Panc1 (cell line): Measurements from ENCODE around the gene NOTCH1. TPM values are rescaled to one million over a fixed set of nuclear protein-coding genes. Genes with fewer than 3 reads are reported as not detected.

ENCODE experiments used
- ATAC-seq: fragments of 200-7000 bp; cut with Tn5 transposase; 2 replicates; pipeline ENCODE4 v1.9.1; 2020; ENCODE audit warnings: mild to moderate bottlenecking, moderate library complexity
- BruUV-seq: library from RNA; stranded (reverse); fragments of 400-500 nt; replicated peaks from 2 replicates; lab custom pipeline; 2021; lab: Mats Ljungman, UMichigan
- CTCF ChIA-PET: fragments of 300-600 bp; sonication (Branson Sonifier 250); formaldehyde crosslinking; loops from one replicate; lab custom pipeline; 2022; ENCODE audit warnings: antibody characterized with exemption; lab: Charles Lee
- POLR2A ChIA-PET: fragments of 300-600 bp; sonication (Branson Sonifier 250); formaldehyde crosslinking; loops from one replicate; lab custom pipeline; 2022; ENCODE audit warnings: antibody characterized with exemption; lab: Charles Lee
- DNase-seq: peaks from one replicate; pipeline ENCODE4 v3.0.0-alpha.2; 2010; ENCODE audit warnings: low read depth, low spot score
- H3K27ac ChIP-seq: 2 replicates; pipeline ENCODE4 v1.5.1; 2011; ENCODE audit warnings: mild to moderate bottlenecking, low read length, inconsistent platforms
- H3K27me3 ChIP-seq: fragments of 200-500 bp; sonication (Bioruptor generic); 2 replicates; pipeline ENCODE4 v1.6.0; 2014; ENCODE audit warnings: low read length, inconsistent platforms; ENCODE audit not compliant: control insufficient read depth, insufficient read depth
- H3K36me3 ChIP-seq: fragments of 200-500 bp; sonication (Bioruptor generic); 2 replicates; pipeline ENCODE4 v1.5.1; 2014; ENCODE audit warnings: inconsistent platforms, mild to moderate bottlenecking, low read length, moderate library complexity; ENCODE audit not compliant: control insufficient read depth, insufficient read depth
- H3K4me1 ChIP-seq: 2 replicates; pipeline ENCODE4 v1.5.1; 2011; ENCODE audit warnings: inconsistent platforms, mild to moderate bottlenecking, low read length, moderate library complexity; ENCODE audit not compliant: control insufficient read depth, insufficient read depth
- H3K4me3 ChIP-seq, 2 experiments: 2 replicates each; pipeline ENCODE4 v1.5.1; 2011 to 2012; ENCODE audit warnings: low read depth in 2 of 2, low read length in 2 of 2, mild to moderate bottlenecking in 2 of 2, inconsistent platforms in 1 of 2, moderate library complexity in 1 of 2
- H3K9me3 ChIP-seq: fragments of 200-500 bp; sonication (Bioruptor generic); 2 replicates; pipeline ENCODE4 v1.5.1; 2014; ENCODE audit warnings: low read depth, mild to moderate bottlenecking, inconsistent platforms, low read length, moderate library complexity; ENCODE audit not compliant: control insufficient read depth, insufficient read depth
- CTCF ChIP-seq: fragments of 450-650 bp; IDR thresholded peaks from 2 replicates; pipeline ENCODE4 v1.5.1; 2017; ENCODE audit warnings: mild to moderate bottlenecking
- POLR2AphosphoS5 ChIP-seq: IDR thresholded peaks from 2 replicates; pipeline ENCODE4 v1.6.1; 2012; ENCODE audit warnings: mild to moderate bottlenecking, low read depth, low read length, moderate library complexity
- REST ChIP-seq, 2 experiments: IDR thresholded peaks; 2 replicates each; pipeline ENCODE4 v1.6.1; 2011 to 2012; ENCODE audit warnings: low read depth in 2 of 2, control low read depth in 1 of 2, low read length in 1 of 2, mild to moderate bottlenecking in 1 of 2, moderate library complexity in 1 of 2; ENCODE audit not compliant: insufficient read depth in 1 of 2
- SIN3A ChIP-seq: IDR thresholded peaks from 2 replicates; pipeline ENCODE4 v1.6.1; 2012; ENCODE audit warnings: low read depth, mild to moderate bottlenecking, low read length, moderate library complexity, borderline replicate concordance; ENCODE audit not compliant: insufficient read depth
- TCF7L2 ChIP-seq: IDR thresholded peaks from 2 replicates; pipeline ENCODE4 v1.6.1; 2011; ENCODE audit warnings: mild to moderate bottlenecking, low read depth, low read length, inconsistent platforms
- in situ Hi-C: cut with HindIII; loops from 2 replicates; pipeline ENCODE4 v1.10.0; 2016; ENCODE audit warnings: low sequenced_read_pairs, low pct_unique_long_range_greater_than_20kb
- intact Hi-C: fragments of 100-400 bp; cut with micrococcal nuclease; formaldehyde crosslinking; loops from one replicate; pipeline ENCODE4 v1.10.0; 2022; ENCODE audit not compliant: unreplicated experiment
- total RNA-seq: library from RNA; stranded (reverse); gene quantifications from one replicate; pipeline ENCODE4 v1.2.1, GENCODE V29; 2021; ENCODE audit not compliant: unreplicated experiment

The NOTCH1 gene
- total RNA-seq, 1 experiment from 2014 or later = 13.4 TPM

GRCh38 chr9:136525207-136525606 is 20.6 kb downstream of the NOTCH1 start:
- no TSS peak for BruUV-seq
- no peaks in the 10 kb centered on the region for H3K36me3 ChIP-seq
- H3K4me3 ChIP-seq = no peak overlapping the region
- no peaks in the 10 kb centered on the region for H3K9me3 ChIP-seq
- ChIA-PET CTCF (no interaction called here), POLR2A (no interaction called here)
- ATAC-seq = no peak
- intact Hi-C loops = no loop called here
- in situ Hi-C loops = no loop called here
- no peaks in the 10 kb centered on the region for H3K27me3 ChIP-seq
- DNase-seq = no peak
- no peak for TF ChIP-seq REST (IDR thresholded peaks at IDR 0.05; ENCODE audit: insufficient read depth in 1 of 2, low read depth in 2 of 2, low read length in 1 of 2)
- no peak for TF ChIP-seq POLR2AphosphoS5
- no peak for TF ChIP-seq CTCF
- TF ChIP-seq TCF7L2 = no peak
- no peak for TF ChIP-seq SIN3A
- no peak overlapping the region for H3K27ac ChIP-seq
- peaks cover 40% of the 10 kb centered on the region for H3K4me1 ChIP-seq

GRCh38 chr9:136522314-136523237 is 23.3 kb downstream of the NOTCH1 start:
- ChIA-PET POLR2A (no interaction called here), CTCF (no interaction called here)
- H3K36me3 ChIP-seq = no peaks in the 10 kb centered on the region

More at GRCh38 chr9:136522314-136523237, 23.3 kb downstream of the NOTCH1 start:
- TF ChIP-seq CTCF = no peak
- no peak for TF ChIP-seq SIN3A
- TF ChIP-seq TCF7L2 = no peak
- no peak for TF ChIP-seq POLR2AphosphoS5
- no peak for TF ChIP-seq REST (IDR thresholded peaks at IDR 0.05; ENCODE audit: insufficient read depth in 1 of 2, low read depth in 2 of 2, low read length in 1 of 2)
- Histone ChIP-seq H3K4me1 (peaks cover 18% of the 10 kb centered on the region), H3K27me3 (no peaks in the 10 kb centered on the region), H3K4me3 (no peak overlapping the region), H3K9me3 (no peaks in the 10 kb centered on the region), H3K27ac (no peak overlapping the region)
- intact Hi-C loops (no loop called here), in situ Hi-C loops (no loop called here)
- DNase-seq (no peak), ATAC-seq (no peak)
- BruUV-seq = no TSS peak
